ENCODE results near the gene OAS3.

Gene OAS3

GRCh38 chr12:112964915-112965314, 26.6 kb downstream of the OAS3 start:
- H4K20me1 ChIP-seq (ENCODE audit: control insufficient read depth, insufficient read depth, low read depth, low read length): no peaks in the 10 kb centered on the region
- no peaks in the 10 kb centered on the region; the same call in 1 of the 2 replicates for H3K36me3 ChIP-seq (ENCODE audit: control insufficient read depth, low read length)
- no peaks in the 10 kb centered on the region for H3K9me2 ChIP-seq (replicated peaks; ENCODE audit: control insufficient read depth, low read length)
- no peak for TF ChIP-seq CTCF (IDR thresholded peaks at IDR 0.05; ENCODE audit: low read depth, low read length, poor library complexity, severe bottlenecking)
- no peak for TF ChIP-seq EZH2phosphoT487 (IDR thresholded peaks at IDR 0.05; ENCODE audit: borderline replicate concordance, low read length)
- H3F3A ChIP-seq (ENCODE audit: control insufficient read depth, insufficient read depth): no peaks in the 10 kb centered on the region
- peaks cover 8% of the 10 kb centered on the region for H3K4me1 ChIP-seq (ENCODE audit: control insufficient read depth, low read length)
- H3K27me3 ChIP-seq (ENCODE audit: control insufficient read depth, low read length): no peaks in the 10 kb centered on the region
- peaks cover 6% of the 10 kb centered on the region; the same call in 1 of the 2 replicates for H3K9me3 ChIP-seq (ENCODE audit: control insufficient read depth, insufficient read depth, low read length)
- H3K4me3 ChIP-seq (ENCODE audit: low read length): no peak overlapping the region
- H3K4me2 ChIP-seq (ENCODE audit: low read length): no peak overlapping the region
- H3K27ac ChIP-seq (ENCODE audit: low read depth, low read length): no peak overlapping the region
- H3K79me2 ChIP-seq (ENCODE audit: control insufficient read depth, low read length): no peaks in the 10 kb centered on the region

GRCh38 chr12:112965643-112966042, 27.4 kb downstream of the OAS3 start:
- H3K4me2 ChIP-seq (ENCODE audit: low read length): no peak overlapping the region
- H3K27me3 ChIP-seq (ENCODE audit: control insufficient read depth, low read length): no peaks in the 10 kb centered on the region
- H3K36me3 ChIP-seq (ENCODE audit: control insufficient read depth, low read length): no peaks in the 10 kb centered on the region; the same call in 1 of the 2 replicates
- H4K20me1 ChIP-seq (ENCODE audit: control insufficient read depth, insufficient read depth, low read depth, low read length): no peaks in the 10 kb centered on the region
- peaks cover 2% of the 10 kb centered on the region; the same call in 1 of the 2 replicates for H3K9me3 ChIP-seq (ENCODE audit: control insufficient read depth, insufficient read depth, low read length)
- no peaks in the 10 kb centered on the region for H3F3A ChIP-seq (ENCODE audit: control insufficient read depth, insufficient read depth)
- no peaks in the 10 kb centered on the region for H3K9me2 ChIP-seq (replicated peaks; ENCODE audit: control insufficient read depth, low read length)
- H3K27ac ChIP-seq (ENCODE audit: low read depth, low read length): no peak overlapping the region
- no peaks in the 10 kb centered on the region for H3K79me2 ChIP-seq (ENCODE audit: control insufficient read depth, low read length)
- peaks cover 8% of the 10 kb centered on the region for H3K4me1 ChIP-seq (ENCODE audit: control insufficient read depth, low read length)
- no peak overlapping the region for H3K4me3 ChIP-seq (ENCODE audit: low read length)
- TF ChIP-seq EZH2phosphoT487 (IDR thresholded peaks at IDR 0.05; ENCODE audit: borderline replicate concordance, low read length) (no peak), CTCF (IDR thresholded peaks at IDR 0.05; ENCODE audit: low read depth, low read length, poor library complexity, severe bottlenecking) (no peak)

- no peaks in the 10 kb centered on the region for H3K9me3 ChIP-seq (ENCODE audit: control insufficient read depth, insufficient read depth, low read length)
- H4K20me1 ChIP-seq (ENCODE audit: control insufficient read depth, insufficient read depth, low read depth, low read length): no peaks in the 10 kb centered on the region
- H3K4me1 ChIP-seq (ENCODE audit: control insufficient read depth, low read length): peaks cover 14% of the 10 kb centered on the region
- no peak overlapping the region for H3K27ac ChIP-seq (ENCODE audit: low read depth, low read length)
- no peaks in the 10 kb centered on the region for H3K79me2 ChIP-seq (ENCODE audit: control insufficient read depth, low read length)
- no peaks in the 10 kb centered on the region for H3K9me2 ChIP-seq (replicated peaks; ENCODE audit: control insufficient read depth, low read length)
- no peak overlapping the region for H3K4me3 ChIP-seq (ENCODE audit: low read length)
- H3K27me3 ChIP-seq (ENCODE audit: control insufficient read depth, low read length): no peaks in the 10 kb centered on the region
- no peak overlapping the region for H3K4me2 ChIP-seq (ENCODE audit: low read length)
- H3K36me3 ChIP-seq (ENCODE audit: control insufficient read depth, low read length): no peaks in the 10 kb centered on the region
- H3F3A ChIP-seq (ENCODE audit: control insufficient read depth, insufficient read depth): no peaks in the 10 kb centered on the region
- TF ChIP-seq CTCF (IDR thresholded peaks at IDR 0.05; ENCODE audit: low read depth, low read length, poor library complexity, severe bottlenecking) (no peak), EZH2phosphoT487 (IDR thresholded peaks at IDR 0.05; ENCODE audit: borderline replicate concordance, low read length) (no peak)
Measured at GRCh38 chr12:112967306-112967705, 29.0 kb downstream of the OAS3 start.

Data from DOHH2 (cell line).